OCI-M1 (cell line): ENCODE results near the gene TMEM39A.

Experiments
- DNase-seq: peaks from one replicate; lab custom pipeline; 2025; lab: John Stamatoyannopoulos, UW

Gene TMEM39A

DNA sequence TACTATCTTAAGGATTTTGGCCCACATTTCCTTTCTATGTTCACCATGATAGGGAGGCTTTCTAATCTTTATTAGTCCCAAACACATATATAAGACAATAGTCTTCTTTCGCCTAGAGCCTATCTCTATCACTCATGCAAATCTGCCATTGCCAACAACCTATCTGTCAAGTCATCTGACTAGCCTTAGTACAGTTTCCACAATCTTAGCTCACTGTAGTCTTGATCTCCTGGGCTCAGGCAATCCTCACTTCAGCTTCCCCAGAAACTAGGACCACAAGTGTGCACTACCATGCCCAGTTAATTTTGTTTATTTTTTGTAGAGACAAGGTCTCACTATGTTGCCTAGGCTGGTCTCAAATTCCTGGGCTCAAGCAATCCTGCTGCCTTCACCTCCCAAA lies 6.9 kb downstream of the TMEM39A start:
- no peak for DNase-seq

DNA sequence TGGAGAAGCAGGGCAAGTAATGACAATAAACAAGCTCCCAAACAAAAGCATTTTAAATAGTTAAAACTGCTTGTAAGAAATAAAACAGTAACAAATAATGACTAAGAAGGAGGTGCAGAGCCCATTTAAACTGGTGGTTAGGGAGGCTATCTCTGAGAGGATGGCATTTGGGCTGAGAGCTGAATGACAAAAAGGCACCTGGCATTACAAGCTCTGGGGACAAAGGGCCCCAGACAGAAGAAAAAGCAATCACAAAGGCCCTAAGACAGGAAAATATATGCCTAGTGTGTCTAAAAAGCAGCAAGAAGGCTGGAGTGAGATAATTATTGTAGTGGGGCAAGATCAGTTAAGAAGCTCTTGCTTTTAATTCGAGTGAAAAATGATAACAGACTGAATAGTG lies 9.6 kb downstream of the TMEM39A start:
- no peak for DNase-seq

DNA sequence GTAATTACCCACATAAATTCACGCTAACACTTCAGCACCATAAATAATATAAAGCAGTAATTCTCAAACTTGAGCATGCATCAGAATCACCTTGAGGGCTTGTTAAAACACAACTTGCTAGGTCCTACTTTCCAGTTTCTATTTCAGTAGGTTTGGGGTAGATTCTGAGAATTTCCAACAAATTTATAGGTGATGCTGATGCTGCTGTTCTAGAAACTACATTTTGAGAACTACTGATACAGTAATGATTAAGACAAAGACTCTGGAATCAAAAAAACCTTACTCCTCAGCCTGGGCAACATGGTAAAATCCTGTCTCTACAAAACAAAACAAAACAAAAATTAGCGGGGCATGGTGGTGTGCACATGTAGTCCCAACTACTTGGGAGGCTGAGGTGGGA lies 18.8 kb downstream of the TMEM39A start:
- DNase-seq: no peak

DNA sequence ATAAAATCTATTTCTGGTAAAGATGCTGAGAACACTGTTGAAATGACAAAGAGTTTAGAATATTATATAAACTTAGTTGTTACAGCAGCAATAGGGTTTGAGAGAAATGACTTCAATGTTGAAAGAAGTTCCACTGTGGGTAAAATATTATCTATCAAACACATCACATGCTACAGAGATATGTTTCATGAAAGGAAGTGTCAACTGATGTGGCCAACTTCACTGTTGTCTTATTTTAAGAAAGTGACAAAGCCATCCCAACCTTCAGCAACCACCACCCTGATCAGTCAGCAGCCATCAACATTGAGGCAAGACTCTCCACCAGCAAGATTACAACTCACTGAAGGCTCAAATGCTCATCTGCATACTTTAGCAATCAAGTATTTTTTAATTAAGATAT lies 20.2 kb downstream of the TMEM39A start:
- peak; percentile 11 for DNase-seq

DNA sequence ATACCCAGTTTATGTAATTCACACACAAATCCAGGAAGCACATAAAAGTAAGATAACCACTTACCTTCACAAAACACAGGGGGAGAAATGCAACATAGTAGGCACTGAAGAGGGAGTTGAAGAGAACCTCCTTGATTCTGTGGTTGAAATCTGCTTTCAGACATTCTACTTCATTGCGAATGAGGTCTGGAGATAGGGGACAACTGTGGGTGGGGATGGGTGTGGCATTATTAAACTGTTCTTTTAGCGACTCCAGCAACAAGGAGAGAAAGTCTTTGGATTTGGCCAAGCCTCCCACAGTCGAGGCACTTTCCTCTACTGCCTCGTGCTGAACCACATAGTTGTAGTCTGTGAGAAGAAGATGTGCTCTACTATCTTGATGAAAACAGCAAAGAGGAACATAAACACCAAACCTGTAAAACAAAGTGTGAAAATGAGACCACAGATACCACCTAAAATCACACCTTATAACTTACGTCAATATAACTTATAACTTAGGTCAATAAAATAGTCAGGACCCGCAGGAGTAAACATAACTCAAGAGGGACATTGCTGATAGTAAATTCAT lies 25.6 kb downstream of the TMEM39A start:
- peak; percentile 22 for DNase-seq

DNA sequence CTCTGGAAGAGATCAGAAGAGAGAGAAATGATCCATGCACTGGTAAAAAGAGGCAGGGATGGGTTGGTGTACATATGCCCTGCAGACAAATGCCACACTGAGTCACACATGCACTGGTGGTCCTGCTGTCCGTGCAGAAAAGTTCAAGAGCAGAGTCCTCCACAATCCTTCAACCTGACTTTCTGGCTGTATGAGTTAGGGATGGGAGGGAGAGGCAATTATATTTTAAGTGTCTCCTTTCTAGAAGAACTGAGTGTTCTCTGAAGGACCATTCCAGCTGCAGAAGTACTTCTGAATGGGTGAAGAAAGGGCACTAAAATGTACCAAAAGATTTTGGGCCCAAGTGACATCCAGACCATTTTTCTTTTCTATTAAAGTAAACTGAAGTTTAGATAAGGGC lies 26.4 kb downstream of the TMEM39A start:
- no peak for DNase-seq

DNA sequence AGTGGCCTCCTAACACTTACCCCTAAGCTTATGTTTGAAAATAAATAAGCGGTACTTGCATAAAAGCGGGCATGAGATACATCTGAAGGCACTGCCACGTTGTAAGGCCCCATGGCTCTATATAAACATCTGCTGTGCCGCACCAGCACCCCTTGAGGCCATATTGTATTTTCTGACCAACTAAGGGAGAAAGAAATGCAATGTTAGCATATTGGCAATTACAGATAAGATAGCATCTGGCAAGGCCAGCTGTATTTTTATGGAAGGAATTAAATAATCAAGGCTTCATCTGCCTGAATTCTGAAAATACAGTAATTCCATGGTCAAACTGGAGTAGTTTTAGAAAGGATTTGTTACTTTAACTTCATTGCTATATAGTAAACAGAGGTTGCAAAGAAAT lies 28.7 kb downstream of the TMEM39A start:
- no peak for DNase-seq

DNA sequence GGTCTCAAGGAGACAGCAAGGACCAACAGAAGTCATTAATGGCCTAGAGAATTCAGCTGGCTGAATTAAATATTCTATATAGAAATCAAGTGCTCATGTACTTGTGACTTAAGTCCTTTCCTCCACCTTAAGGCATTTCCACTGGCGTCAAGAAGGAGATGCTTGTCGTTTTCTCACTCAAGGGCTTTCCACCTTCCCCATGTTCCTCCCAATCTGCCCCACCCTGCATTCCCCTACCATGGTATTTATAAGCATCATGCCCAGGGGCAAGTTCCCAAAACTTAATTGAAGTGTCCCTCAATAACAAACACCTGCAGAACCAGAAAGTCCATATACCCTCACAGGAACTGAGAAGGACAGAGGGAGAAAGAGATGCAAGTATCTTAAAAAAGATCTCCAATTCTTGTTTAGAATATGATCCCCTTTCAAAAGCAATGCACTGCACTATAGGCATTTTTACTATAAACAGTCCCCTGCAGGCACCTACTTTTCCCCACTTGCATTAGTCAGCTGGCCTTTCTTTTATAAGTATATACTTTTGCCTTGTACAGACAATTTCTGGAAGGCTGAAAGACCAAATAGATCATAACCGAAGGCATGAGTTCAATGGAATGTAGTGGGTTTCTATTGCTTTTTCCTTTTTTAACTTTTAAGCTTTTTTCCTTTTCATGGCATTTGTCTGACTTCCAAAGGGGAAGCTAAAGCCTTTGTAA lies 29.6 kb downstream of the TMEM39A start:
- DNase-seq: no peak

DNA sequence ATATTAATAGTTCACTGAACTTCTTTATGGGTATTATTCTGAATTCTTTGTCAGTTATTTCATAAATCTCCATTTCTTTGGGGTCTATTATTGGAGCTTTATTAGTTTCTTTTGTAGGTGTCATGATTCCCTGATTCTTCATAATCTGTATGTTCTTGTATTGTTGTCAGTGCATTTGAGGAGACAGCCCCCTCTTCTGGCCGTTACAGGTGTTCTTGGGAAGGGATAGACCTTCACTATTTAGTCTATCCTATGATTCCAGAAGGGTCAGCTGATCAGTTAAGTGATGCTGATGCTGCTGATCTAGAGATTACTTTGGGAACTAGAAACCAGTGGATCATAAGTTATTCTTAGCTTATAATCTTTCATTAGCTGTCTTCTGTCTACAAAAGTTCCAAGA lies 34.9 kb downstream of the TMEM39A start:
- peak; percentile 11 for DNase-seq

DNA sequence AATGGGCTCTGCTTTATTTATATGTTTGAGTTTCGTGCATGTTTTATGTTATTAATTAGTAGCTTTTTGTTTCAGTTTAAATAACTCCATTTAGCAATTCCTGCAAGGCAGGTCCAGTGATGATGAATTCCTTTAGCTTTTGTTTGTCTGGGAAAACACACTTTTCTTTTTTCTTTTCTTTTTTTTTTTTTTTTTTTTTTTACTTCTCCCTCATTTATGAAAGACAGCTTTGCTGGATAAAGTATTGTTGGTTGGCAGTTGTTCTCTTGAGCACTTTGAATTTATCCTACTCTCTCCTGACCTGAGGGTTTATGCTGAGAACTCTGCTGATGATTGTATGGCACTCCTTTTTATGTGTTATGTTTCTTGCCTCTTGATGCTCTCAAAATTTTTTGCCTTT lies 35.7 kb downstream of the TMEM39A start:
- peak; percentile 27 for DNase-seq

DNA sequence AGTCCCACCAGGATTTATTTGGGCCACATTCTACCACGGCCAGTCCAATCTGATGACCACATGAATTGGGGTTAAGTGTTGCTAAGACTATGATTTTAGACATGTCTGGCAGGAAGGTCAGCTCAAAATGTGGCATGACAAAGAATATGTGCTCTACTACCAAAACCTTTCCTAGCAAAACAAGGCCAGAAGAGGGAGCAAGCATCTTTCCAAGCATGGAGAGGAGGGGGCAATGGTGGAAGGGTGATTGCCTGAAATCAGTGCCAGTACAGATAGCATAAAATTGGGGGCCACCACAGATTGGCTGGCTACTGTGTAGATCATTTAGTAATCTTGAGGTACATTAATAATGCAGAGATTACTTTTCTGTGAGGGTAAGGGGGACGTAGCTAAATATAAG lies 43.2 kb downstream of the TMEM39A start:
- DNase-seq: no peak

DNA sequence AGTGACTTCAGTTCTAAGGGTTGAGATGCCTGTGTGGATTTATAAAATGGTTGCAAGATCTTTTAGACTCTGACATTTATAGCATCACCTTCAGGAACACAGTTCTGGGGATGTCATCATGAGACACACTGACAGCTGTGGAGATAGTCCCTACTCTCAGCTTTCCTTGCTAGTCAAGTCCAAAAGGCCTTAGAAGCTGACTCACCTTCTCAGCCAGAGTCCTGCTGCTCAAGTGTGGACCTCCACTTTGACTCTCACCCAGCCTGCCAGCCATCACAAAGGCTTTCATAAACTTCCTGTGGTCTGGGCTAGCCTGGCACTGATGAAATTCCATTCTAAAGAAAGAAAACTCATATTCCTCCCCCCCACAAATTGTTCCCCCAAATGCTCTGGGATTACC lies 44.8 kb downstream of the TMEM39A start:
- DNase-seq: peak; percentile 54

DNA sequence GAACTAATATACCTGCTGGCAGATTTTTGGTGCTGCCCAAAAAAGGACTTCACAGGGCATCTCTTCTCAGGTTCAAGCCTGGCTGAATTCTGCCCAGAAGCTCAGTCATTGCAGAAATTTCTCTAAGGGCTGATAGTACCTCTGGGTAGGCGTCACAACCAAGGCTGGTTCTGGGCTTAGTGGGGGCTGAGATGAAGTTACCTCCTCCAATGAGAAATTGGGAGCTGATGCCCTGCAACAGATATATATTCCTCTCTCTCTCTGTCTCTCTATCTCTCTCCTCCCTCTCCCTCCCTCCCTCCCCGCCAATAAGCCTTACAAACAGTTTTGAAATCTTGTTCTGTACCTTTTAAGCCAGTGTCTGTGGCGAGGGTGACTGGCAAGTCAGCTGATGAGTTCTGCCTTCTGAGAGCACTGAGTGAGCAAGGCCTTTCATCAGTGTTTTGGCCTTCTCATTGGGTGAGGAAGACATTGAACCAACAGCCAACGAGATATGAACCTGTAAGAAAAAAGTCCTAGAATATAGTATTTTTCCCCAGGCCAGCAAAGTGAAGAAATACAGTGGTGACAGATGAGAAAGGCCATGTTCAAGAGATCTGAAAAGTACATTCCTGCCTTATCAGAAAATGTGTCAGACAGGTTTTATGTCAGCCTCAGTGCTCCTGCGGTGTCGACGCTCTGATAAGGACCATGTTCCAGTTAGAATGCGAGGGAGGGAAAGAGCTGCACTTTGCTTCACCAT lies 45.5 kb downstream of the TMEM39A start:
- peak; percentile 85 for DNase-seq

DNA sequence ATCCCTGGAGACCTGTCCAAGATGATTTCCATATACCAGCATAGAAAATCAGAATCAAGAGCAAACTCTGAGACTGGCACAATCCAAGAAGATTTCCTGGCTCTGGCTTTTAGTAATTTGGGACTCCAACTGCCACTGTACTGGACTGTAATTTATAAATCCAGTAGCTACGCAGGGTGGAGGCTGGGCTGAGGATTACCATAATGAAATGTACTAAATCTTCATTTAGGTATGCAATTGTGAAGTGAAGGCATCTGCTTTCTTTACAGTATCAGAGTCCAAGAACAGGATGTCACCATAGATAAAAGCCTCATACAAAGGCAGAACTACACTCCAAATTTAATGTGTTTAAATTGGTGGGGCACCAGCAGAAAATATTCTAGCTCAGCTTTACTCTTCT lies 46.5 kb downstream of the TMEM39A start:
- DNase-seq: no peak

DNA sequence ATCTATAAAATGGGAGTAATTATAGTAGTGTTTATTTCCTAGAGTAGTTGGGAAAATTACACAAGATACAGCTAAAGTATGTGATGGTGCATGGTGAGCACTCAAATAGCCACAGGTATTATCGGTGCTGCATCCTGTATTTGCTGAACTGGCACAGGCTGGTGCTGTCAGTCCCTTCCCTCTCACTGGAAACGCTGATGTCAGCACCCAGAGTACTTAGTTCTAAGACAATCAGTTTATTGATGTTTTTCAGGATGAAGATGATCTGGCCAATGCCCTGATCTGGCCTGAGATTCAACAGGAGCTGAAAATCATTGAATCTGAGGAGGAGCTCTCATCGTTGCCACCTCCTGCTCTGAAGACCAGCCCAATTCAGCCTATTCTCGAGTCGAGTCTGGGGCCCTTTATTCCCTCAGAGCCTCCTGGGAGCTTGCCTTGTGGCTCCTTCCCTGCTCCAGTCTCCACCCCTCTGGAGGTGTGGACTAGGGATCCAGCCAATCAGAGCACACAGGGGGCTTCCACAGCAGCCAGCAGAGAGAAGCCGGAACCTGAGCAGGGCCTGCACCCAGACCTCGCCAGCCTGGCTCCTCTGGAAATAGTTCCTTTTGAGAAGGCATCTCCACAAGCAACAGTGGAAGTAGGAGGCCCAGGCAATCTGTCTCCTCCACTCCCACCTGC lies 49.7 kb downstream of the TMEM39A start:
- no peak for DNase-seq

DNA sequence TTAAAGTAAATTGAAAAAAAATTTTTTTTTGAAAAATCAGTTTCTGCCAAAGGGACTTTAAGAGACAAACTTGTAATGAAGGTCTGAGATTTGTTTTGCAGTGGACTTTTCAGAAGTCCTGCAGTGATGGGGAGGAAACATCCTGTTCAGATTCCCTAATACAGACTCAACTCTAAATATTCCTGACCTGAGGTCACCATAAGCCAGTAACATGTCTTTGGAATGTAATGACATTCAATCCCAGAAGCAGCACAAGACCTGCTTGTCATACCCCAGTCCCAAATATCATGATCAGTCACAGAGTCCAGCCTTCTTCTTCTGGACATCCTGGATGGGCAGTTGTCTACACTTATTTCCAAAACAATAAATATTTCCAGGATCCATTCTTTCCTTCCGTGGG lies 53.6 kb downstream of the TMEM39A start:
- DNase-seq: no peak

DNA sequence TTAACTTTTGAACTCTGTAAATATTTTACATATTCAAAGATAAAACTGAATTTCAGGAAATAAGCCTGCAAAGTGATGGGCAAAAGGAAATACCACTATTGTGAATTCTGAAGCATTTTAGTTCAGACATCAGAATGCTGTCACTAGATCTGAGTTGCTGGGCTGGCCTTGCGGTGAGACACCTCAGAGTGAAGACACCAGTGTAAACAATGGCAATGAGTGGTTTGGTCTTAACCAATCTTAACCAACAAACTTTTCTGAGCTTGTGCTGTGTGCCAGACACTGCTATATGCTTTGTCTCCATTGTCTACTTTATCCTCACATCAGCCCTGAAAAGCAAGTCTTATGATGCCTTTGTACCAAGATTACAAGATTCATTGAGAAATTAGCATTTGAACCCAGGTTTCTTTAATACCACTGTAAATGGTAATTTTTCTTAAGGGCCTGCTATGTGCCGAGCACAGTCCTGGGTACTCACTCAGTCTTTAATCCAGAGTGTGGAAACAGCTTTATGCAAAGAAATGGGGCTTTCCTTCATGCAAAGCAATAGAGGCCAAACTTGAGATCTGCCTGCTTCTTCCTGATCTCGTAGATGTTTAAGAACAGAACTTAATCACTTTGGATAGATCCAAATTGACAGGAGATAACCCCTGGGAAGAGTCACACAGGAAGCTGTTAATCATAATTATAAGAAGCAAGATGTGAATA lies 55.0 kb downstream of the TMEM39A start:
- DNase-seq: no peak

DNA sequence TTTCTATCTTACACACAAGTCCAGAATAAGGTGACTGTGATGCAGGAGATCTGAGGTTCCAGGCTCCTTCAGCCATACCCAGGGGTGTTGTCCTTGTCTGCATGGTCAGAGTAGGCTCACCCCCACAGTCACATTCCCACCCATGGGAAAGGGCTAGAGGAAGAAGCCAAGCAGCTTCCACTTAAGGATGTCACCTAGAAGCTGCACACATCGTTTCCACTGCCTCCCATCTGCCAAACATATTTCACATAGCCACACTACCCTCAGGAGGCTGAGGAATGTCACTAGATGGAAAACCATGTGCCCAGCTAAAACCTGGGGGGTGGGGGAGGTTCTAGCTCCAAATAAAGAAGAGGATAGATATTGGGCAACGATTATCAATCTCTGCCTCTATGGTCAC lies 58.1 kb downstream of the TMEM39A start:
- no peak for DNase-seq

DNA sequence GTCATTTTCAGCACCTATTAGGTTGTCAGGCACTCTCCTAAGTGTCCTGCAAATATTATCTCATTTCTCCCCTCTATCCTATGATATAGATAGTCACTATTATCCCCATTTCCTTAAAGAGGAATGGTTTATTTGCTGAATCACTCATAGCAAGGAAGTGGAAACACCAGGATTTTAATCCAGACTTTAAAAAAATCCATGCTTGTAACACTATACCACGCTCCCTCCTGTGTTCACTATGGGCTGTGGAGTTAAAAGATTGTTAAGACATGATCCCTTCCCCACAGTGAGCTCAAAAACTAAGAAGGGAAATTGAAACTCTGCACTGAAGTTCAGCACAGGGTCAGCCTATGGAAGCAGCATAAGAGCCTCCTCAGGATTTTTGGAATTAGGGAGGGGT lies 60.2 kb downstream of the TMEM39A start:
- no peak for DNase-seq

DNA sequence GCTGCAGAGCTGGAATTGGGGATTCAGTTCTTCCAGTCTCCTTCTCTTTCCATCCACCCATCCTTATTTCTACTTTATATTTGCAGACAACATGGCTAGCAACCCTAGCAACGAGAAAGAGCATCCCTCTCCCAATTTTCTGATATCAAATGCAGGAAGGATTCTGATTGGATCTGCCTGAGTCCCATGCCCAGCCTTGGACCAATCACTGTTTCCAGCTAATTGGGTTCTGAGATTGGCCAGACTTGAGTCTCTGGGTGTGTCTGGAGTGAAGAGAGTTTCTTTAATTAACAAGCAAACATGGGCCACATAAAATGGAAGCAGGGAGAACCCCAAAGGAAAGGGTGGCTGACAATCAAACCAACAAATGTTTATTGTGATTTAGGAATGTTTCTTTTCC lies 60.6 kb downstream of the TMEM39A start:
- DNase-seq: no peak

DNA sequence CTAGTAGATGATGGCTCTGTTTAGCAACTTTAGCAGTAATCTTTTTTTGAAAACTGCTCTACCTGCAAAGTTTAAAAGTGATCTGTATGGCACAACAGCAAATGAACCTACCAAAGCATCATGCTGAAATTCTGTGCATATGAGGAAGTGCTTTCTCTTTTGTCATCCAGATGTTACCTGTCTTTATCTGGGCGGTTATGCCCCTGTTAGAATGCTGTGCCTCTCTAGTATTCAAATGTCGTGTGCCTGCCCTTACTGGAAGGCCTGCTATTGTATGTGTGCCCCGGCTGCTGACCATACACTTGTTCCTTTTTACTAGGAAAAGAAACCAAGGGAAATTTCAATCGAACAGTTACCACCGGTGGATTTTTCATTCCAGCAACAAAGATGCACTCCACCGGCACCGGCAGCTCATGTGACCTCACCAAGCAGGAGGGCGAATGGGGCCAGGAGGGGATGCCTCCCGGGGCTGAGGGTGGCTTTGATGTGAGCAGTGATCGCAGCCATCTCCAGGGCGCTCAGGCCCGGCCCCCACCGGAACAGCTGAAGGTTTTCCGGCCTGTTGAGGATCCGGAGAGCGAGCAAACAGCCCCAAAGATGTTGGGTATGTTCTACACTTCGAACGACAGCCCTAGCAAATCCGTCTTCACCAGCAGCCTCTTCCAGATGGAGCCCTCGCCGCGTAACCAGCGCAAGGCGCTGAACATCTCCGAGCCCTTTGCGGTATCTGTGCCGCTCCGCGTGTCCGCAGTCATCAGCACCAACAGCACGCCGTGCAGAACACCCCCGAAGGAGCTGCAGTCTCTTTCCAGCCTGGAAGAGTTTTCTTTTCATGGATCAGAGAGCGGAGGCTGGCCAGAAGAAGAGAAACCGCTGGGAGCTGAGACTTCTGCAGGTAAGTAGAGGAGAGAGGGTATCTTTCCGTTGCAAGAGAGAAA lies 61.6 kb downstream of the TMEM39A start:
- no peak for DNase-seq
